ENCODE measurements around the gene TYMS. TPM values are rescaled to one million over a fixed set of nuclear protein-coding genes. Genes with fewer than 3 reads are reported as not detected.

TYMS gene
- total and polyA plus RNA-seq, 8 donors = 25.9 to 226 (median 142) TPM

- Histone ChIP-seq H3K36me3 (peaks cover 0 to 3% of the 10 kb centered on the region in 2 donors), H3K9me3 (no peaks in the 10 kb centered on the region), H3K27ac (peak within 1 kb of the TSS; percentile 83 to 85), H3K27me3 (peaks cover 0 to 9% of the 10 kb centered on the region in 2 donors), H3K4me3 (peak within 1 kb of the TSS; percentile 48 to 62), H3K4me1 (peaks cover 7 to 21% of the 10 kb centered on the region in 2 donors)
- intact Hi-C loops (cut with DNase I) = no loop called here
- DNase-seq = peak; percentile 72 to 93 (median 86)
- TF ChIP-seq CTCF (IDR thresholded peaks at IDR 0.05) = peak; percentile 83 to 89
- ATAC-seq = peak; percentile 95
These were observed 55.1 kb downstream of the TYMS start, which contains the start of gene ENOSF1 for GRCh38 chr18:712401-713134. ENOSF1 (minus strand) TSS chr18:712630; CDS start chr18:712587, 43 bp downstream.

- DNase-seq (no peak), ATAC-seq (no peak)
- Histone ChIP-seq H3K9me3 (no peaks in the 10 kb centered on the region), H3K4me1 (peaks cover 7 to 21% of the 10 kb centered on the region in 2 donors), H3K36me3 (peaks cover 0 to 3% of the 10 kb centered on the region in 2 donors), H3K27ac (peak overlapping the region; percentile 83 to 85), H3K4me3 (peak overlapping the region; percentile 48 to 62), H3K27me3 (peaks cover 0 to 9% of the 10 kb centered on the region in 2 donors)
- TF ChIP-seq CTCF (IDR thresholded peaks at IDR 0.05) = no peak
- intact Hi-C loops (cut with DNase I) = no loop called here
These were observed 55.7 kb downstream of the TYMS start for GRCh38 chr18:713135-713490.

- ATAC-seq (no peak), DNase-seq (no peak)
- peaks cover 2 to 9% of the 10 kb centered on the region in 2 donors for H3K4me1 ChIP-seq
- H3K27ac ChIP-seq = no peak overlapping the region
- H3K4me3 ChIP-seq = no peak overlapping the region
- intact Hi-C loops (cut with DNase I) = no loop called here
- H3K36me3 ChIP-seq = no peaks in the 10 kb centered on the region
- H3K27me3 ChIP-seq = peaks cover 0 to 9% of the 10 kb centered on the region in 2 donors
- no peak for TF ChIP-seq CTCF (IDR thresholded peaks at IDR 0.05)
- H3K9me3 ChIP-seq = no peaks in the 10 kb centered on the region
These were observed 58.2 kb downstream of the TYMS start for GRCh38 chr18:715626-716025.

DNA sequence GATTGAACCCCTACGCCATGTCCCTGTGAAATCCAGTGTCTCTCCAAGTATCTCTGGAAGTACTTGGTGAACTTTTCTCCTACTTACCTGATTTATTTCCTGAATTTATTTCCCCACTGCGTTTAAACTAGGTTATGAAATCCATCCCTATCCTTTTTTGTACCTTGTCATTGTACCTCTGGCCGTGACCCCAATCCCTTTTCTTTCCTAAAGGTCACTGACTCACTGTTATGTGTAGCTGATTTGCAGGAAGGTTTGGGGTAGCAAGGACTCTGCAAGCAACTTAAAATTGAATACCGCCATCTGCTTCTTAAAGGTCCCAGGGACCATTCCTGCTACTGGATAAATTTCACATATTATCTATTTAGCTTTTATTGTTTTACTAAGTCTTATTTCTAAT, 59.5 kb downstream of the TYMS start:
- no peak overlapping the region for H3K27ac ChIP-seq
- no peaks in the 10 kb centered on the region for H3K4me1 ChIP-seq
- intact Hi-C loops (cut with DNase I) = no loop called here
- DNase-seq (no peak), ATAC-seq (no peak)
- TF ChIP-seq CTCF (IDR thresholded peaks at IDR 0.05) = no peak
- H3K27me3 ChIP-seq = peaks cover 0 to 9% of the 10 kb centered on the region in 2 donors
- H3K9me3 ChIP-seq = no peaks in the 10 kb centered on the region
- H3K36me3 ChIP-seq = no peaks in the 10 kb centered on the region
- no peak overlapping the region for H3K4me3 ChIP-seq

Other genes starting within 250 kb of the TYMS start
- gene COLEC12, start 157.0 kb upstream of the TYMS start, total RNA-seq = 10 to 100 TPM; 32.9 to 45.2 TPM
- 100 to 1,000 TPM in 4 of 6 donors, 10 to 100 TPM in 2; 95.7 to 124 (median 109) TPM for gene COLEC12, start 157.0 kb upstream of the TYMS start, polyA plus RNA-seq (ENCODE audit: insufficient read length in 6 of 6)
- not detected for gene CETN1, start 77.3 kb upstream of the TYMS start, total RNA-seq
- not detected for gene CETN1, start 77.3 kb upstream of the TYMS start, polyA plus RNA-seq (ENCODE audit: insufficient read length in 6 of 6)
- gene CLUL1, start 60.7 kb upstream of the TYMS start, total RNA-seq = 1 to 10 TPM; 1.3 to 1.4 TPM
- gene CLUL1, start 60.7 kb upstream of the TYMS start, polyA plus RNA-seq (ENCODE audit: insufficient read length in 6 of 6) = 10 to 100 TPM; 12.6 to 15.4 (median 13.0) TPM
- gene ENOSF1, start 55.0 kb downstream of the TYMS start, total RNA-seq = 10 to 100 TPM; 72.7 to 96.7 TPM
- gene ENOSF1, start 55.0 kb downstream of the TYMS start, polyA plus RNA-seq (ENCODE audit: insufficient read length in 6 of 6) = 100 to 1,000 TPM in 5 of 6 donors, 10 to 100 TPM in 1; 91.9 to 136 (median 122) TPM
- gene YES1, start 154.6 kb downstream of the TYMS start, total RNA-seq = 10 to 100 TPM; 36.9 to 41.9 TPM
- gene YES1, start 154.6 kb downstream of the TYMS start, polyA plus RNA-seq (ENCODE audit: insufficient read length in 6 of 6) = 10 to 100 TPM; 55.4 to 69.9 (median 62.8) TPM
- gene ADCYAP1, start 247.2 kb downstream of the TYMS start, total RNA-seq = under 1 TPM in 1 of 2 donors, not detected in 1; 0.08 TPM
- gene ADCYAP1, start 247.2 kb downstream of the TYMS start, polyA plus RNA-seq (ENCODE audit: insufficient read length in 6 of 6) = under 1 TPM in 5 of 6 donors, not detected in 1; 0.07 to 0.19 (median 0.11) TPM